H1 (cell line): ENCODE results near the gene CXCL16. TPM values are rescaled to one million over a fixed set of nuclear protein-coding genes. Genes with fewer than 3 reads are reported as not detected.
A peak's percentile ranks its signal among the peaks of the same experiment; 100 is the strongest.

Experiments used
- CEBPB ChIP-seq: IDR thresholded peaks from 2 replicates; pipeline ENCODE4 v1.6.1; 2012; ENCODE audit warnings: low read depth, low read length
- CHD1 ChIP-seq: IDR thresholded peaks from 2 replicates; pipeline ENCODE4 v1.6.1; 2012; ENCODE audit warnings: low read depth, low read length, improper control_type of control experiment
- EGR1 ChIP-seq: IDR thresholded peaks from 2 replicates; pipeline ENCODE4 v1.6.1; 2011; ENCODE audit warnings: low read depth, low read length, borderline replicate concordance
- KDM1A ChIP-seq: fragments of 200-600, 300-600 bp; sonication (generic); IDR thresholded peaks from 2 replicates; pipeline ENCODE4 v1.7.1; 2016; ENCODE audit warnings: mild to moderate bottlenecking, low read length, borderline replicate concordance
- PHF8 ChIP-seq: fragments of 200-600 bp; sonication (generic); conservative IDR thresholded peaks from 2 replicates; pipeline ENCODE4 v1.7.1; 2012; ENCODE audit warnings: low read depth, mild to moderate bottlenecking, inconsistent platforms, low read length, moderate library complexity
- POLR2A ChIP-seq, 2 experiments: IDR thresholded peaks; 1 replicate in 1 of 2; 2 replicates in 1 of 2; pipeline ENCODE4 v1.6.1; 2011; ENCODE audit warnings: low read depth in 2 of 2, low read length in 2 of 2, mild to moderate bottlenecking in 2 of 2; ENCODE audit errors: control extremely low read depth in 1 of 2
- RXRA ChIP-seq: IDR thresholded peaks from 2 replicates; pipeline ENCODE4 v1.6.1; 2011; ENCODE audit warnings: low read depth, mild to moderate bottlenecking, low read length, moderate library complexity; ENCODE audit not compliant: insufficient read depth
- SAP30 ChIP-seq: fragments of 300-600 bp; sonication (generic); IDR thresholded peaks from 2 replicates; pipeline ENCODE4 v1.7.1; 2012; ENCODE audit warnings: low read length, moderate library complexity, mild to moderate bottlenecking, inconsistent platforms; ENCODE audit not compliant: insufficient read depth, insufficient replicate concordance
- SP4 ChIP-seq: IDR thresholded peaks from 2 replicates; pipeline ENCODE4 v1.6.1; 2012; ENCODE audit warnings: low read length, inconsistent platforms
- SRF ChIP-seq: IDR thresholded peaks from 2 replicates; pipeline ENCODE4 v1.6.1; 2011; ENCODE audit warnings: mild to moderate bottlenecking, low read depth, low read length, moderate library complexity
- TAF1 ChIP-seq: IDR thresholded peaks from 2 replicates; pipeline ENCODE4 v1.6.1; 2011; ENCODE audit warnings: mild to moderate bottlenecking, low read depth, low read length
- TCF12 ChIP-seq: IDR thresholded peaks from 2 replicates; pipeline ENCODE4 v1.6.1; 2011; ENCODE audit warnings: low read depth, mild to moderate bottlenecking, low read length
- ZNF274 ChIP-seq: IDR thresholded peaks from 2 replicates; pipeline ENCODE4 v1.7.0; 2012; ENCODE audit warnings: low read length, borderline replicate concordance; ENCODE audit errors: extremely low read depth
- polyA plus RNA-seq, 7 experiments: library from polyadenylated mRNA; depleted of rRNA in 3 of 7; stranded (reverse) in 5 of 7; unstranded in 2 of 7; fragments of >200 nt in 5 of 7; fragments of 200-250 nt in 2 of 7; gene quantifications; 1 replicate in 5 of 7; 2 replicates in 1 of 7; 4 replicates in 1 of 7; pipeline versions ENCODE4 v1.2.1 to v1.2.3, GENCODE V29; 2011 to 2013; ENCODE audit warnings: missing spikeins in 2 of 7, mixed read lengths in 2 of 7
- total RNA-seq: library from RNA; stranded (reverse); fragmentation: NEBNext Ultra II Directional; extraction: Animal tissue kit (Norgen Biotek cat#: 25700); gene quantifications from 2 replicates; pipeline ENCODE4 v1.2.1, GENCODE V29; 2021

Gene CXCL16
- total and polyA plus RNA-seq, 2 of the 8 experiments (the other 6 are each of a cell fraction or from before 2014, with no cell fraction given) = 3.5 to 4.8 TPM

DNA sequence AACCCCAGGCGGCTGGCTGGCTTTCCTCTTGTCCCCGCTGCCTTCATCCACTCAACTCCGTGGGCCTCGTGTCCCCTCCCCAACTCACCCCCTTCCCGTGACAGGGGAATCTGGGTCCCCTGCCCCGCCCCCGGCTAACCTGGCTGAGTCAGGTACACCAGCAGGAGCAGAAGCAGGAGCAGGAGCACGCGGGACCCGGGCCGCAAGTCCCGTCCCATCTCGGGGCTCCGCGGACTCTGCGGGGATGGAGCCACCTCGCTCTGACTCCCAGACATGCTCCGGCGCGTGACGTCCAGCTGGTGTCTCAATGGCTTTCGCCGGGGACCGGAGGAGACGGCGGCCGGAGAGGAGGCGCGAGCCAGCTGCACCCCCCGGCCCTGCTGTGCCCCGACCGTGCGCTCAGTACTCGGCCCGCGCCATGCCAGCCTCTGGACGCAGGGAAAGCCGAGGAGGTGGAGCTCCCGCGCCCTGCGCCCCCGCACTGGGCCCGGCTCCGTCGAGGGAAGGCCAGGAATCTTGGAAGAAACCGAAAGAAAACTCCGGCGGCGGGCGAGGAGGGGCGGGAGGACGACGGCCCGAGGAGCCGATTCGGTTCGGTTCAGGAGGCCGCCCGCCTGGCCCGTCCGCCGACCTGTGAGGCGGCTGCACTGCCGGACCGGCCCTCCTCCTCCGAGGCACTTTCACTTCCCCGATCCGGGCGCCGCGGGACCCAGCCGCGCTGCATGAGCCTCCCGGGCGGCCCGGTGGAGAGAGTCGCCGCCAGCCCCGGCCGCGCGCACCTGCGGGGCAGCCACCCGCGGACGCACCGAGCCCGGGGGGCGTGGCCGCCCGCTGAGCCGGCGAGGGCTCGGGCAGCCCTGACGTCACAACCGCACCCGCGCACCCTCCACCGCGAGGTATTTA is at the start of gene CXCL16, which contains the start of gene ZMYND15 (continued):
- TF ChIP-seq CHD1 (no peak), KDM1A (no peak), PHF8 (no peak), ZNF274 (no peak), EGR1 (peak; percentile 54; the same call in 1 of the 2 replicates), TAF1 (no peak), CEBPB (no peak), SAP30 (no peak), SRF (no peak), POLR2A (IDR thresholded peaks at IDR 0.05; ENCODE audit: control extremely low read depth in 1 of 2, low read depth in 2 of 2, low read length in 2 of 2) (no peak), SP4 (no peak), RXRA (no peak), TCF12 (no peak)
